Keratinocyte (primary cell): ENCODE measurements around the gene FKBP5. TPM values are rescaled to one million over a fixed set of nuclear protein-coding genes. Genes with fewer than 3 reads are reported as not detected.

ENCODE experiments used
- DNase-seq: peaks from one replicate; pipeline ENCODE4 v3.0.0-alpha.2; 2011; ENCODE audit warnings: low read depth, missing footprints, low spot score
- FAIRE-seq: peaks from 2 replicates; lab custom pipeline; 2011; peaks lifted over from hg19 to GRCh38; lab: Jason Lieb, UNC
- H2AFZ ChIP-seq: 2 replicates; pipeline ENCODE4 v1.6.0; 2012; ENCODE audit warnings: low read length, control low read depth, inconsistent platforms; ENCODE audit not compliant: control insufficient read depth
- H3K27ac ChIP-seq: 2 replicates; pipeline ENCODE4 v1.5.1; 2011; ENCODE audit warnings: low read length; ENCODE audit not compliant: control insufficient read depth, insufficient read depth
- H3K27me3 ChIP-seq: 3 replicates; pipeline ENCODE4 v1.6.0; 2011; ENCODE audit warnings: low read length; ENCODE audit not compliant: control insufficient read depth, insufficient read depth; ENCODE audit errors: extremely low read depth
- H3K36me3 ChIP-seq, 2 experiments: 2 replicates in 1 of 2; 3 replicates in 1 of 2; pipeline ENCODE4 v1.5.1; 2011; ENCODE audit warnings: low read length in 2 of 2, mild to moderate bottlenecking in 1 of 2; ENCODE audit not compliant: control insufficient read depth in 2 of 2, insufficient read depth in 2 of 2; ENCODE audit errors: extremely low read depth in 1 of 2
- H3K4me1 ChIP-seq: 3 replicates; pipeline ENCODE4 v1.5.1; 2011; ENCODE audit warnings: low read length; ENCODE audit not compliant: control insufficient read depth, insufficient read depth; ENCODE audit errors: extremely low read depth
- H3K4me2 ChIP-seq: 3 replicates; pipeline ENCODE4 v1.6.0; 2011; ENCODE audit warnings: low read depth, low read length; ENCODE audit not compliant: control insufficient read depth, insufficient read depth; ENCODE audit errors: extremely low read depth
- H3K4me3 ChIP-seq, 3 experiments: fragments of 200-600 bp in 1 of 3; sonication (generic) in 1 of 3; 2 replicates in 2 of 3; 3 replicates in 1 of 3; pipeline ENCODE4 v1.5.1; 2011 to 2016; ENCODE audit warnings: low read length in 3 of 3, mild to moderate bottlenecking in 3 of 3, control low read depth in 2 of 3, inconsistent platforms in 1 of 3, low read depth in 1 of 3, mixed read lengths in 1 of 3, mixed run types in 1 of 3, moderate library complexity in 1 of 3; ENCODE audit not compliant: control insufficient read depth in 2 of 3, insufficient read depth in 2 of 3; ENCODE audit errors: extremely low read depth in 1 of 3
- H3K79me2 ChIP-seq: 2 replicates; pipeline ENCODE4 v1.6.0; 2012; ENCODE audit warnings: low read length; ENCODE audit not compliant: control insufficient read depth, insufficient read depth
- H3K9ac ChIP-seq: 3 replicates; pipeline ENCODE4 v1.6.0; 2011; ENCODE audit warnings: low read length; ENCODE audit not compliant: control insufficient read depth, insufficient read depth; ENCODE audit errors: extremely low read depth
- H3K9me1 ChIP-seq: 3 replicates; pipeline ENCODE4 v1.6.0; 2011; ENCODE audit warnings: low read length; ENCODE audit not compliant: control insufficient read depth, insufficient read depth; ENCODE audit errors: extremely low read depth
- H3K9me3 ChIP-seq: 2 replicates; pipeline ENCODE4 v1.5.1; 2012; ENCODE audit warnings: low read depth, low read length; ENCODE audit not compliant: control insufficient read depth
- H4K20me1 ChIP-seq: 3 replicates; pipeline ENCODE4 v1.6.0; 2011; ENCODE audit warnings: low read length; ENCODE audit not compliant: control insufficient read depth, insufficient read depth; ENCODE audit errors: extremely low read depth
- EZH2 ChIP-seq: IDR thresholded peaks from one replicate; pipeline ENCODE4 v1.6.1; 2012; ENCODE audit warnings: inconsistent platforms, mild to moderate bottlenecking, low read length, moderate library complexity
- dilution Hi-C: fragments of 300-500 bp; cut with MboI; formaldehyde crosslinking; loops from one replicate; pipeline ENCODE4 v1.7.0; 2020; ENCODE audit warnings: low sequenced_read_pairs; ENCODE audit not compliant: extremely low pct_ligation_motif_present
- polyA plus RNA-seq, 5 experiments: library from polyadenylated mRNA; depleted of rRNA in 3 of 5; stranded (reverse) in 3 of 5; stranded (forward) in 1 of 5; unstranded in 1 of 5; fragments of >200 nt; gene quantifications; 1 replicate in 1 of 5; 2 replicates in 3 of 5; 3 replicates in 1 of 5; pipeline versions ENCODE4 v1.2.1 to v1.2.3, GENCODE V29; 2011 to 2012; ENCODE audit warnings: missing spikeins in 2 of 5, low read depth in 1 of 5, low replicate concordance in 1 of 5
- TF ChIP-seq, protein P1 (sequence below), 3 experiments: IDR thresholded peaks in 1 of 3; conservative IDR thresholded peaks in 1 of 3; optimal IDR thresholded peaks in 1 of 3; 2 replicates in 2 of 3; 3 replicates in 1 of 3; pipeline versions ENCODE3 to v1.5.1; 2011; ENCODE audit warnings: low read length in 3 of 3, mild to moderate bottlenecking in 3 of 3, moderate library complexity in 2 of 3, control low read depth in 1 of 3, inconsistent platforms in 1 of 3; ENCODE audit not compliant: insufficient read depth in 2 of 3; ENCODE audit errors: extremely low read depth in 1 of 3

FKBP5 gene
- polyA plus RNA-seq, 1 donor (not counting 4 experiments of a cell fraction or from before 2014, with no cell fraction given), result 88.3 TPM

DNA sequence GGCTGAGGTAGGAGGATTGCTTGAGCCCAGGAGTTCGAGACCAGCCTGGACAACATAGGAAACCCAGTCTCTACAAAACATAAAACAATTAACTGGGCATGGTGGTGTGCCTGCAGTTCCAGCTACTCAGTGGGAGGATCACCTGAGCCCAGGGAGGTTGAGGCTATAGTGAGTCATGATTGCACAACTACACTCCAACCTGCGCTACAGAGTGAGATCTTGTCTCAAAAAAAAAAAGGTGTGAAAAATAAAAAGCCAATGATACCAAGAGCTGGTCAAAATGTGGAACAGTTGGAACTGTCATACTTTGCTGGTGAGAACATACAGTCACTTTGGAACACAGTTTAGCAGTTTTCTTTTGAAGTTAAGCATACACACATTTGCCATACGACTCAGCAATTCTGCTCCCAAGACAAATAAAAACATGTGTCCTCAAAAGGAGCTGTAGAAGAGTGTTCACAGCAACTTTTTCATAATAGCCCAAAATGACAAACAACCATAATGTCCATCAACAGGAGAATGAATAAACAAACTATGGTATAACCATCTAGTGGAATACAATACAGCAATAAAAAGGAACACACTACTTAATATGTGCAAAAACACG lies 21.6 kb upstream of the FKBP5 start:
- dilution Hi-C loops, result no loop called here
- no peaks in the 10 kb centered on the region for H4K20me1 ChIP-seq
- DNase-seq (no peak), FAIRE-seq (peak; percentile 90)
- H3K27ac ChIP-seq, result no peak overlapping the region
- no peak for TF ChIP-seq EZH2
- TF ChIP-seq, protein P1, sequence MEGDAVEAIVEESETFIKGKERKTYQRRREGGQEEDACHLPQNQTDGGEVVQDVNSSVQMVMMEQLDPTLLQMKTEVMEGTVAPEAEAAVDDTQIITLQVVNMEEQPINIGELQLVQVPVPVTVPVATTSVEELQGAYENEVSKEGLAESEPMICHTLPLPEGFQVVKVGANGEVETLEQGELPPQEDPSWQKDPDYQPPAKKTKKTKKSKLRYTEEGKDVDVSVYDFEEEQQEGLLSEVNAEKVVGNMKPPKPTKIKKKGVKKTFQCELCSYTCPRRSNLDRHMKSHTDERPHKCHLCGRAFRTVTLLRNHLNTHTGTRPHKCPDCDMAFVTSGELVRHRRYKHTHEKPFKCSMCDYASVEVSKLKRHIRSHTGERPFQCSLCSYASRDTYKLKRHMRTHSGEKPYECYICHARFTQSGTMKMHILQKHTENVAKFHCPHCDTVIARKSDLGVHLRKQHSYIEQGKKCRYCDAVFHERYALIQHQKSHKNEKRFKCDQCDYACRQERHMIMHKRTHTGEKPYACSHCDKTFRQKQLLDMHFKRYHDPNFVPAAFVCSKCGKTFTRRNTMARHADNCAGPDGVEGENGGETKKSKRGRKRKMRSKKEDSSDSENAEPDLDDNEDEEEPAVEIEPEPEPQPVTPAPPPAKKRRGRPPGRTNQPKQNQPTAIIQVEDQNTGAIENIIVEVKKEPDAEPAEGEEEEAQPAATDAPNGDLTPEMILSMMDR (optimal IDR thresholded peaks at IDR 0.05 in 1 of 3, IDR thresholded peaks at IDR 0.05 in 1 of 3, conservative IDR thresholded peaks at IDR 0.05 in 1 of 3; ENCODE audit: extremely low read depth in 1 of 3, insufficient read depth in 2 of 3, low read length in 3 of 3), result no peak
- H3K79me2 ChIP-seq, result no peaks in the 10 kb centered on the region
- peak overlapping the region; percentile 23 for H3K4me2 ChIP-seq
- no peaks in the 10 kb centered on the region for H3K36me3 ChIP-seq
- H3K9me1 ChIP-seq, result no peaks in the 10 kb centered on the region
- peaks cover 8% of the 10 kb centered on the region for H3K4me1 ChIP-seq
- H2AFZ ChIP-seq, result no peak overlapping the region
- no peak overlapping the region for H3K4me3 ChIP-seq
- H3K9ac ChIP-seq, result no peak overlapping the region
- no peaks in the 10 kb centered on the region for H3K9me3 ChIP-seq
- no peaks in the 10 kb centered on the region for H3K27me3 ChIP-seq

- no peak overlapping the region for H2AFZ ChIP-seq
- H3K27ac ChIP-seq, result no peak overlapping the region
- FAIRE-seq, result no peak
- H3K9ac ChIP-seq, result no peak overlapping the region
- no peak overlapping the region for H3K4me3 ChIP-seq
- no peak for DNase-seq
- H4K20me1 ChIP-seq, result no peaks in the 10 kb centered on the region
- H3K79me2 ChIP-seq, result no peaks in the 10 kb centered on the region
- dilution Hi-C loops, result no loop called here
- H3K4me1 ChIP-seq, result peaks cover 8% of the 10 kb centered on the region
- H3K9me3 ChIP-seq, result peaks cover 2% of the 10 kb centered on the region
- no peak overlapping the region for H3K4me2 ChIP-seq
- no peaks in the 10 kb centered on the region for H3K9me1 ChIP-seq
- TF ChIP-seq, protein P1 (optimal IDR thresholded peaks at IDR 0.05 in 1 of 3, IDR thresholded peaks at IDR 0.05 in 1 of 3, conservative IDR thresholded peaks at IDR 0.05 in 1 of 3; ENCODE audit: extremely low read depth in 1 of 3, insufficient read depth in 2 of 3, low read length in 3 of 3), result no peak
- no peaks in the 10 kb centered on the region for H3K36me3 ChIP-seq
- no peaks in the 10 kb centered on the region for H3K27me3 ChIP-seq
Observed at GRCh38 chr6:35708585-35708984, 19.9 kb upstream of the FKBP5 start.
